ENCODE data around the gene PPP6R3. TPM values are rescaled to one million over a fixed set of nuclear protein-coding genes. Genes with fewer than 3 reads are reported as not detected.

Gene PPP6R3
- total and polyA plus RNA-seq, 2 of the 13 experiments (the other 11 are each of a cell fraction or from before 2014, with no cell fraction given) = 41.2 to 83.4 TPM

GRCh38 chr11:68411501-68411991 lies 49.0 kb upstream of the PPP6R3 start:
- peaks cover 51 to 76% of the 10 kb centered on the region in 2 experiments for H3K36me3 ChIP-seq (replicated peaks in 1 of 2; ENCODE audit: control insufficient read depth in 1 of 2, insufficient read depth in 2 of 2, low read length in 2 of 2)
- no peak overlapping the region for H3K4me2 ChIP-seq (ENCODE audit: low read depth, low read length)
- H4K20me1 ChIP-seq (ENCODE audit: insufficient read depth, low read length) = no peaks in the 10 kb centered on the region
- no peak overlapping the region for H2AFZ ChIP-seq (ENCODE audit: low read length)
- no peaks in the 10 kb centered on the region for H3K79me2 ChIP-seq (ENCODE audit: insufficient read depth, low read length)
- TF ChIP-seq AGO2 (optimal IDR thresholded peaks at IDR 0.05; ENCODE audit: low read depth, low read length) (peak; percentile 81), DPF2 (CRISPR knock-in tag; IDR thresholded peaks at IDR 0.05; ENCODE audit: borderline replicate concordance, low read depth) (no peak)
- H3K27ac ChIP-seq (ENCODE audit: extremely low read length, insufficient read depth, low read length) = no peak overlapping the region
- POLR2A ChIA-PET = no interaction called here
- DNase-seq (ENCODE audit: low spot score) (no peak), FAIRE-seq (no peak), ATAC-seq (no peak)
- in situ Hi-C loops (cut with HindIII; ENCODE audit: extremely low pct_ligation_motif_present, low pct_unique_long_range_greater_than_20kb) (no loop called here), intact Hi-C loops (cut with micrococcal nuclease; ENCODE audit: unreplicated experiment) (no loop called here)
- BruUV-seq (replicated peaks) = no TSS peak
- no peaks in the 10 kb centered on the region for H3K9me3 ChIP-seq (ENCODE audit: low read length)
- H3K9ac ChIP-seq (ENCODE audit: insufficient read depth, low read depth, low read length) = no peak overlapping the region
- CTCF ChIA-PET (ENCODE audit: low intra/inter-chr PET ratio, low total read pairs) = no interaction called here
- 93% methylated on average over 3 of the region's 17 CpGs for WGBS (ENCODE audit: low lambda C conversion rate)
- peaks cover 4% of the 10 kb centered on the region for H3K4me1 ChIP-seq (ENCODE audit: insufficient read depth, low read length)
- no peaks in the 10 kb centered on the region for H3K27me3 ChIP-seq (ENCODE audit: control insufficient read depth in 1 of 2, insufficient read depth in 2 of 2, low read length in 2 of 2)
- no peak overlapping the region for H3K4me3 ChIP-seq (replicated peaks in 1 of 3; ENCODE audit: insufficient read depth in 1 of 3, low read depth in 2 of 3, low read length in 3 of 3)

GRCh38 chr11:68412593-68413475 lies 47.7 kb upstream of the PPP6R3 start:
- Histone ChIP-seq H3K79me2 (ENCODE audit: insufficient read depth, low read length) (no peaks in the 10 kb centered on the region), H4K20me1 (ENCODE audit: insufficient read depth, low read length) (no peaks in the 10 kb centered on the region), H3K27ac (ENCODE audit: extremely low read length, insufficient read depth, low read length) (no peak overlapping the region), H2AFZ (ENCODE audit: low read length) (no peak overlapping the region), H3K9ac (ENCODE audit: insufficient read depth, low read depth, low read length) (no peak overlapping the region), H3K27me3 (ENCODE audit: control insufficient read depth in 1 of 2, insufficient read depth in 2 of 2, low read length in 2 of 2) (no peaks in the 10 kb centered on the region), H3K4me3 (replicated peaks in 1 of 3; ENCODE audit: insufficient read depth in 1 of 3, low read depth in 2 of 3, low read length in 3 of 3) (no peak overlapping the region), H3K36me3 (replicated peaks in 1 of 2; ENCODE audit: control insufficient read depth in 1 of 2, insufficient read depth in 2 of 2, low read length in 2 of 2) (peaks cover 52 to 78% of the 10 kb centered on the region in 2 experiments), H3K4me2 (ENCODE audit: low read depth, low read length) (no peak overlapping the region), H3K4me1 (ENCODE audit: insufficient read depth, low read length) (no peaks in the 10 kb centered on the region), H3K9me3 (ENCODE audit: low read length) (no peaks in the 10 kb centered on the region)
- no TSS peak for BruUV-seq (replicated peaks)
- no peak for ATAC-seq
- in situ Hi-C loops (cut with HindIII; ENCODE audit: extremely low pct_ligation_motif_present, low pct_unique_long_range_greater_than_20kb) = no loop called here
- FAIRE-seq = no peak
- 98% methylated on average over 12 of the region's 24 CpGs for WGBS (ENCODE audit: low lambda C conversion rate)
- POLR2A ChIA-PET = no interaction called here
- CTCF ChIA-PET (ENCODE audit: low intra/inter-chr PET ratio, low total read pairs) = no interaction called here
- no peak for DNase-seq (ENCODE audit: low spot score)
- intact Hi-C loops (cut with micrococcal nuclease; ENCODE audit: unreplicated experiment) = no loop called here
- TF ChIP-seq KIAA2018 (CRISPR knock-in tag; IDR thresholded peaks at IDR 0.05; ENCODE audit: borderline replicate concordance) (no peak), E2F5 (CRISPR knock-in tag; conservative IDR thresholded peaks at IDR 0.05) (no peak), AKAP8 (CRISPR knock-in tag; IDR thresholded peaks at IDR 0.05) (peak; percentile 57; the same call in 1 of the 2 replicates), ZNF629 (CRISPR knock-in tag; conservative IDR thresholded peaks at IDR 0.05) (peak; percentile 81), CREBL2 (CRISPR knock-in tag; IDR thresholded peaks at IDR 0.05; ENCODE audit: borderline replicate concordance) (no peak)
